ENCODE data around the gene TMEM40. TPM values are rescaled to one million over a fixed set of nuclear protein-coding genes. Genes with fewer than 3 reads are reported as not detected.

TMEM40 gene
- total RNA-seq, 1 experiment from 2014 or later = not detected

DNA sequence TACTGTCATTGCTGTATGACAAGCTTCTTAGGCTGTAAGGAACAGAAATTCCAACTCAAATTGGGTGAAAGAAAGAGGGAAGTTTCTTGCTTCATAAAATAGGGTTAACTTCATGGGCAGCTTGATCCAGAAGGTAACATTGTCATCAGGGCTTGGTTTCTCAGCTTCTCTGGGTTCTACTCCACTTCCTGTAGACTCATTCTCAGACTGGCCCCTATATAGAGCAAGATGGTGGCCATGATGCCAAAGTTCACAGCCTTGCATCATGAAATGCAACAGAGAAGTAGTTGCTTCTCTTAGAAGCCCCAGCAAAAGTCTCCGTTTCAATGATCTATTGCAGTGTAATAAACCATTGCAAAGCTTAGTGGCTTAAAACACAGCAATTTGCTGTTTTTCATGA, 33.6 kb downstream of the TMEM40 start:
- H3K4me3 Mint-ChIP-seq = no peak overlapping the region
- H3K36me3 Mint-ChIP-seq (ENCODE audit: insufficient read depth in 1 of 3, low read depth in 3 of 3) = no peaks in the 10 kb centered on the region; a peak in 1 of 7 replicates
- no peak overlapping the region for H3K9ac ChIP-seq (ENCODE audit: extremely low read depth, insufficient read length, low read length)
- no peak overlapping the region for H2AK5ac ChIP-seq (ENCODE audit: insufficient read length, low read length)
- H3K56ac ChIP-seq (ENCODE audit: insufficient read length, low read depth, low read length) = no peak overlapping the region
- H2BK120ac ChIP-seq (ENCODE audit: low read depth, low read length, poor library complexity, severe bottlenecking) = no peak overlapping the region
- H3K4me2 ChIP-seq (ENCODE audit: insufficient read depth, insufficient read length, low read length) = no peak overlapping the region
- no peaks in the 10 kb centered on the region for H3K27me3 Mint-ChIP-seq (ENCODE audit: low read depth)
- H3T11ph ChIP-seq (ENCODE audit: low read length) = no peak overlapping the region
- no peak overlapping the region for H4K91ac ChIP-seq (ENCODE audit: insufficient read length, low read depth, low read length)
- H3K79me1 ChIP-seq (ENCODE audit: insufficient read depth, low read depth, low read length, poor library complexity, severe bottlenecking) = no peaks in the 10 kb centered on the region
- H3K18ac ChIP-seq (ENCODE audit: insufficient read length, low read depth, low read length) = no peak overlapping the region
- no CpG with 5 or more reads among the region's 1 CpG for WGBS (ENCODE audit: extremely low coverage, insufficient read length, low lambda C conversion rate)
- no peak overlapping the region for H2BK20ac ChIP-seq (ENCODE audit: low read depth, low read length, poor library complexity, severe bottlenecking)
- H3K9me3 ChIP-seq (ENCODE audit: control insufficient read depth, low read depth, low read length) = no peaks in the 10 kb centered on the region
- H2BK5ac ChIP-seq (ENCODE audit: insufficient read length, low read length) = no peak overlapping the region
- no peak overlapping the region for H3K4ac ChIP-seq (ENCODE audit: low read depth, low read length)
- H3K27ac Mint-ChIP-seq = no peak overlapping the region
- H3K4me1 ChIP-seq (ENCODE audit: insufficient read depth, low read length) = no peaks in the 10 kb centered on the region; the same call in 1 of the 2 replicates
- no peak overlapping the region for H3K23ac ChIP-seq (ENCODE audit: insufficient read length, low read depth, low read length)
- no peaks in the 10 kb centered on the region for H3K9me3 Mint-ChIP-seq
- no peak overlapping the region for H2BK15ac ChIP-seq (ENCODE audit: low read depth, low read length)
- no peak overlapping the region for H2BK12ac ChIP-seq (ENCODE audit: insufficient read length, low read depth, low read length)
- H3K79me2 ChIP-seq (ENCODE audit: insufficient read depth, low read length) = no peaks in the 10 kb centered on the region
- H3K4me1 Mint-ChIP-seq = no peaks in the 10 kb centered on the region
- H3K23me2 ChIP-seq (ENCODE audit: insufficient read length, low read depth, low read length, poor library complexity, severe bottlenecking) = no peaks in the 10 kb centered on the region
- H2AFZ ChIP-seq (ENCODE audit: low read length) = no peak overlapping the region
- no peaks in the 10 kb centered on the region for H4K20me1 ChIP-seq (ENCODE audit: control insufficient read depth, insufficient read depth, insufficient read length)
- TF ChIP-seq, protein P1, sequence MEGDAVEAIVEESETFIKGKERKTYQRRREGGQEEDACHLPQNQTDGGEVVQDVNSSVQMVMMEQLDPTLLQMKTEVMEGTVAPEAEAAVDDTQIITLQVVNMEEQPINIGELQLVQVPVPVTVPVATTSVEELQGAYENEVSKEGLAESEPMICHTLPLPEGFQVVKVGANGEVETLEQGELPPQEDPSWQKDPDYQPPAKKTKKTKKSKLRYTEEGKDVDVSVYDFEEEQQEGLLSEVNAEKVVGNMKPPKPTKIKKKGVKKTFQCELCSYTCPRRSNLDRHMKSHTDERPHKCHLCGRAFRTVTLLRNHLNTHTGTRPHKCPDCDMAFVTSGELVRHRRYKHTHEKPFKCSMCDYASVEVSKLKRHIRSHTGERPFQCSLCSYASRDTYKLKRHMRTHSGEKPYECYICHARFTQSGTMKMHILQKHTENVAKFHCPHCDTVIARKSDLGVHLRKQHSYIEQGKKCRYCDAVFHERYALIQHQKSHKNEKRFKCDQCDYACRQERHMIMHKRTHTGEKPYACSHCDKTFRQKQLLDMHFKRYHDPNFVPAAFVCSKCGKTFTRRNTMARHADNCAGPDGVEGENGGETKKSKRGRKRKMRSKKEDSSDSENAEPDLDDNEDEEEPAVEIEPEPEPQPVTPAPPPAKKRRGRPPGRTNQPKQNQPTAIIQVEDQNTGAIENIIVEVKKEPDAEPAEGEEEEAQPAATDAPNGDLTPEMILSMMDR (conservative IDR thresholded peaks at IDR 0.05) = no peak
- no peak overlapping the region for H4K5ac ChIP-seq (ENCODE audit: insufficient read length, low read depth, low read length)
- H3K27me3 ChIP-seq (ENCODE audit: insufficient read depth, low read length) = no peaks in the 10 kb centered on the region
- no peak overlapping the region for H3K14ac ChIP-seq (ENCODE audit: insufficient read depth, low read length)
- H3K27ac ChIP-seq (ENCODE audit: insufficient read length, low read depth, low read length) = no peak overlapping the region
- no peak for DNase-seq
- H4K8ac ChIP-seq (replicated peaks; ENCODE audit: insufficient read length, low read depth, low read length) = no peak overlapping the region

Measured in H9 (cell line).